Activated CD4-positive, alpha-beta memory T cell treated with anti-CD3 and anti-CD28 coated beads for 36 hours (primary cell): ENCODE results near the gene ACTL6B. TPM values are rescaled to one million over a fixed set of nuclear protein-coding genes. Genes with fewer than 3 reads are reported as not detected.
A peak's percentile ranks its signal among the peaks of the same experiment; 100 is the strongest.

Experiments used
- CTCF ChIA-PET: fragments of 350-600 bp; sonication (Branson Sonifier 250); formaldehyde crosslinking; loops from one replicate; lab custom pipeline; 2021; ENCODE audit warnings: antibody characterized with exemption, inconsistent platforms; lab: Charles Lee
- POLR2A ChIA-PET: fragments of 350-600 bp; sonication (Branson Sonifier 250); formaldehyde crosslinking; loops from one replicate; lab custom pipeline; 2021; ENCODE audit warnings: antibody characterized with exemption; lab: Charles Lee
- DNase-seq: peaks from one replicate; pipeline ENCODE4 v3.0.0-alpha.2; 2020
- H3K27ac Mint-ChIP-seq: one replicate; pipeline ENCODE4 v1.8.0; 2021; ENCODE audit warnings: mixed read lengths
- H3K27me3 Mint-ChIP-seq: one replicate; pipeline ENCODE4 v1.8.0; 2021; ENCODE audit warnings: mixed read lengths
- H3K36me3 Mint-ChIP-seq: one replicate; pipeline ENCODE4 v1.8.0; 2021; ENCODE audit warnings: mixed read lengths
- H3K4me1 Mint-ChIP-seq: one replicate; pipeline ENCODE4 v1.8.0; 2021; ENCODE audit warnings: low read depth, mixed read lengths
- H3K4me3 Mint-ChIP-seq: one replicate; pipeline ENCODE4 v1.8.0; 2021; ENCODE audit warnings: mild to moderate bottlenecking, mixed read lengths
- H3K9me3 Mint-ChIP-seq: one replicate; pipeline ENCODE4 v1.8.0; 2021; ENCODE audit warnings: mixed read lengths
- intact Hi-C: fragments of 100-400 bp; cut with micrococcal nuclease; formaldehyde crosslinking; loops from one replicate; pipeline ENCODE4 v1.15.1; 2023
- total RNA-seq, 2 experiments: library from RNA; stranded (reverse); gene quantifications; one replicate each; pipeline ENCODE4 v1.2.3, GENCODE V29; 2021

Gene ACTL6B
- total RNA-seq, 2 experiments from 2014 or later = not detected

DNA sequence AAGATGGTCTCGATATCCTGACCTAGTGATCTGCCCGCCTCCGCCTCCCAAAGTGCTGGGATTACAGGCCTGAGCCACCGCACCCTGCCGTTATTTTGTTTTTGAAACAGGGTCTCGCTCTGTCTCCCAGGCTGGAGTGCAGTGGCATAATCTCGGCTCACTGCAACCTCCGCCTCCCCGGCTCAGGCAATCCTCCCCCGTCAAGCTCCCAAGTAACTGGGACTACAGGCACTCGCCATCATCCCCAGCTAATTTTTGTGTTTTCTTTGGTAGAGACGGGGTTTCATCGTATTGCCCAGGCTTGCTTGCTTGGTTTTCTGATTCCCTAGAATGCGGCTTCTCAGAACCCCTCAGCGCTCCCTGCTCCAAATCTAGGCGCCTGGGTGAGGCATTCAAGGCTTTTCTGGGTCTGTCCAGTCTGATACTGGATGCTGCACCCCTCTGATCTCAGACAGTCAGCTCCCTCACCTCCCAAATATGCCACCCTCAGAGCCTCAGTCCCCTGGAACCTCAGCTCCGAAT, 16.2 kb downstream of the ACTL6B start:
- H3K9me3 Mint-ChIP-seq = no peaks in the 10 kb centered on the region
- intact Hi-C loops = no loop called here
- H3K4me3 Mint-ChIP-seq = no peak overlapping the region
- peaks cover 3% of the 10 kb centered on the region for H3K27me3 Mint-ChIP-seq
- POLR2A ChIA-PET = no interaction called here
- no peaks in the 10 kb centered on the region for H3K36me3 Mint-ChIP-seq
- no peaks in the 10 kb centered on the region for H3K4me1 Mint-ChIP-seq
- DNase-seq = no peak
- H3K27ac Mint-ChIP-seq = no peak overlapping the region
- CTCF ChIA-PET = interaction anchor here (0.6 kb wide), 1 partner anchor 770 kb away, joined by 3 read pairs; no protein-coding TSS in a partner anchor

DNA sequence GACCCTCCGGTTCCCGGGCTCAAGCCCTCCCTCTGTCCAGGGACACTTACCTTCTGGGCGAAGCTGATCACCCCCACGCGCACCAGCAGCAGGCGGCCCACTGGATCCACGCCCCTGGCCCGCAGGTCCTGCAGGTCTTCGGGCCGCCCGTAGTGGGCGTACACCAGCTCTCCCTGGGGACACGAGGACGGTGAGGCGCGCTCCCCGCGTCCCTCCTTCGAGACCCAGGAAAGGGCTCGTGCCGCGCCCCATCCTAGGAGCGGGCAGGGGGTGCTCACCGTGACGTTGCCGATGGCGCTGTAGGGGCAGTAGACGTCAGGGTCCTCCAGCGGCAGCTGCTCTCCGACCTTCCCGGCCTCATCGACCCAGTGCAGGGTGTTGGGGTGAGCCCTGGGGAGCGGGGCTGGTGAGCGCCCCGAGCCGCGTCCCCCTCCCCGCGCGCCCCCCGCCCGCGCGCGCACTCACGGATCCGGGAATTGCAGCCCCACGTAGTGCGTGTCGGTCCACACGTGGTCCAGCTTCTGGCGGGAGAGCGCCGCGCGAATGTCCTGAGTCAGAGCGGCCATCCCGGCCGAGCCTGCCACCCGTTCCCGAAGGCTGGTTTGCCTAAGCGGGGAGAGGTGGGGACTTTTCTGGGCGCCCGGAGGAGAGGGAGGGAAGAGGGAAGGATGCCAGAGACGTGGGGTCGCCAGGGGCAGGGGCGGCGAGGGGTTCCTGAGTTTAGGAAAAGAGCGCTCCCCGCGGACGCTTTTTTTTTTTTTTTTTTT, 23.1 kb downstream of the ACTL6B start:
- H3K27me3 Mint-ChIP-seq = peaks cover 3% of the 10 kb centered on the region
- H3K4me3 Mint-ChIP-seq = peak overlapping the region; percentile 77
- intact Hi-C loops = loop anchor here (5.0 kb wide), 1 partner anchor 59 kb away; the partner anchor contains the start of gene GIGYF1
- no peaks in the 10 kb centered on the region for H3K36me3 Mint-ChIP-seq
- POLR2A ChIA-PET = interaction anchor here (0.6 to 2.4 kb wide), 10 partner anchors 13 to 204 kb away, joined by 3 to 13 read pairs (median 3); partner anchors contain the start of genes FBXO24, LRCH4, MEPCE and MOSPD3
- H3K4me1 Mint-ChIP-seq = peaks cover 12% of the 10 kb centered on the region
- DNase-seq = peak; percentile 78
- peak overlapping the region; percentile 82 for H3K27ac Mint-ChIP-seq
- CTCF ChIA-PET = interaction anchor here (0.6 to 4.4 kb wide), 21 partner anchors 8 to 467 kb away, joined by 3 to 33 read pairs (median 5); partner anchors contain the start of genes FBXO24, LRCH4, MOSPD3 and POP7
- no peaks in the 10 kb centered on the region for H3K9me3 Mint-ChIP-seq

DNA sequence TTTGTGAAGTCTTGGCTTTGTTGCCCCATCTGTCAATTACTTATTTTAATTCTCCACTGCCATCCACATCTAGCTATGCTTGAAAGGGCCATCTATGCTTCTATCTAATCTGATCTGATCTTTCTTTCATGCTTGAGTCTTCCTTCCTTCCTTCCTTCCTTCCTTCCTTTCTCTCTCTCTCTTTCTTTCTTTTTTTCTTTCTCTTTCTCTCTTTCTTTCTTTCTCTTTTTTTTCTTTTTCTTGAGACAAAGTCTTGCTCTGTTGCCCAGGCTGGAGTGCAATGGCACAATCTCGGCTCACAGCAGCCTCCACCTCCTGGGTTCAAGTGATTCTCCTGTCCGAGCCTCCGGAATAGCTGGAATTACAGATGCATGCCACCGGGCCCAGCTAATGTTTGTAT, 26.2 kb downstream of the ACTL6B start:
- CTCF ChIA-PET = interaction anchor here (1.5 to 1.7 kb wide), 5 partner anchors 10 to 63 kb away, joined by 3 to 11 read pairs (median 4); partner anchors contain the start of gene MOSPD3
- POLR2A ChIA-PET = interaction anchor here (1.2 kb wide), 1 partner anchor 9 kb away, joined by 3 read pairs; no protein-coding TSS in a partner anchor
- peaks cover 24% of the 10 kb centered on the region for H3K4me1 Mint-ChIP-seq
- peaks cover 3% of the 10 kb centered on the region for H3K27me3 Mint-ChIP-seq
- no peak overlapping the region for H3K4me3 Mint-ChIP-seq
- peaks cover 1% of the 10 kb centered on the region for H3K36me3 Mint-ChIP-seq
- no peaks in the 10 kb centered on the region for H3K9me3 Mint-ChIP-seq
- H3K27ac Mint-ChIP-seq = no peak overlapping the region
- intact Hi-C loops = loop anchor here (5.0 kb wide), 1 partner anchor 62 kb away; the partner anchor contains the start of gene GIGYF1
- DNase-seq = no peak

DNA sequence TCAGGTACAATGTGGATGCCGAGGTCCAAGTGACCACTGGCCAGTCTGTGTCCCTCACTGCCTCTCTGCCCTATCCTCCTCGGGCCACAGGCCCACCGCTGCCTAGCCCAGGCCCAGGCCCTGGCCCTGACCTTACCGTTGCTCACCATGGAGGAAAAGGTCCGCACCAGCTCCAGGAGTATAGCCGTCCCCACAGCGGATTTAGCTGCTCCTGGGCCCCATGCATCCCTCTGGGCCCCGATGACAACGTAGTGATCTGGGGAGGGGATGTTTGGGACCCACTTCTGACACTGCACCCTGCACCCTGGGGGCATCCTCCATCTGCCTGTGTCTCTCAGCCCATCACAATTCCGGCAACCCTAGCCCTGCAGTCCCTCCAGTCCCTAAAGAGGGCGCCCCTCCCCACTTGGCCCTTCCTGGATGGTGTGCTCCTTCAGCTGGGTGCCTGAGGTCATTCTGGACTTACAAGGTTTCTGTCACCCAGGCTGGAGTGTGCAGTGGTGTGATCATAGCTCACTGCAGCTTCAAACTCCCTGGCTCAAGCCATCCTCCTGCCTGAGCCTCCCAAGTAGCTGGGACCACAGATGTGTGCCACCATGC, 27.0 kb downstream of the ACTL6B start:
- H3K36me3 Mint-ChIP-seq = peaks cover 1% of the 10 kb centered on the region
- no peaks in the 10 kb centered on the region for H3K9me3 Mint-ChIP-seq
- no peak overlapping the region for H3K4me3 Mint-ChIP-seq
- peak; percentile 60 for DNase-seq
- peaks cover 24% of the 10 kb centered on the region for H3K4me1 Mint-ChIP-seq
- H3K27me3 Mint-ChIP-seq = peaks cover 3% of the 10 kb centered on the region
- intact Hi-C loops = loop anchor here (10.0 kb wide), 1 partner anchor 226 kb away; the partner anchor contains the start of gene SLC12A9
- ChIA-PET CTCF (interaction anchor here (1.2 to 1.7 kb wide), 4 partner anchors 9 to 69 kb away, joined by 4 to 11 read pairs (median 8); partner anchors contain the start of gene MOSPD3), POLR2A (interaction anchor here (0.6 to 1.2 kb wide), 3 partner anchors 10 to 76 kb away, joined by 3 to 4 read pairs (median 4); no protein-coding TSS in a partner anchor)
- no peak overlapping the region for H3K27ac Mint-ChIP-seq

DNA sequence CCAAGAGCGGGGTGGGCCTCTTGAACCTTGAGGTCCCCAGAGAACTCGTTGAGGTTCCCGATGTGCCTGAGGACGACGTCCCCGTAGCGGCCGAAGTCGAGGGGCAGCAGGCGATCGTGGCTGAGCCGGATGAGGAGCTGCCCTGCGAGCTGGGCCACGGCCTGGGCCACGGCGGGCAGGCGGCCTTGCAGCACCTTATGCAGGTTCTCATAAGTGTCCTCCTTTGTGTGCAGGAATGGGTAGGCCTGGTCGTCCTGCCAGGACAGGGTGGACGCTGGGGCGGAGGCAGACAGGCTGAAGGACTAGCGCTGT, 29.1 kb downstream of the ACTL6B start:
- peak overlapping the region; percentile 65 for H3K4me3 Mint-ChIP-seq
- H3K4me1 Mint-ChIP-seq = peaks cover 13% of the 10 kb centered on the region

DNA sequence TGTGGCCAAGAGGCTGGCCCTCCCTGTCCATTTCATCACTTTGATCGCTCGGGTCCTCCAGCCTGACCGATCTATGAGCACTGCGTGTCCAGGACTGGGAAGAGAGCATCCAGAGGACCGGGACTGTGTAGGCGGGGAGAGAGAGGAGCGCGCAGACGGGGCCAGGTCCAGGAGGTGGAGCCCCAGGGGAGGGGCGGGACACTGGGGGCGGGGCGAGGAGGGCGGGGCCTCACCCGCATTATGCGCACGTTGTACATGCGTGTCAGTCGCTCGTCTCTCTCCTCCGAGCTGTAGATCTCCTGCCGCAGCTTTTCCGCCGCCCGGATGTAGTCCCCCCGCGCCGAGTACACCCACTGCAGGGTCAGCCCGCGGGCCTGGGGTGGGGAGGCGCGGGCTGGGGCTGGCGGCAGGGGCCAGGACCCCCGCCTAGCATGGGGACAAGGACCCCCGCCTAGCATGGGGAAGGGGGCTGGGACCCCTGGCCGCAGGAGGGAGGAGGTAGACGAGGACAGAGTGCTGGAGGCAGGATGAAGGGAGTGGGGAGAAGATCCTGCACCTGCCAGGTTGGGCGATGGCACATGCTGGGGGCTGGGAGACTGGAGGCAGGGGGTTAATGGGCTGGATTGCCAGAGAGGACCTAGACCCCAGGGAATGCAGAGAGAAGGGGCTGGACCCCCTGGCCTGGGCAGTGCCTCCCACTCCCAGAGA, 29.6 kb downstream of the ACTL6B start:
- DNase-seq = peak; percentile 96
- intact Hi-C loops = loop anchor here (1.0 to 10.0 kb wide), 4 partner anchors 14 to 228 kb away; partner anchors contain the start of genes FBXO24, GNB2, LRCH4 and MOSPD3
- peak overlapping the region; percentile 65 for H3K4me3 Mint-ChIP-seq
- H3K36me3 Mint-ChIP-seq = peaks cover 1% of the 10 kb centered on the region
- ChIA-PET CTCF (interaction anchor here (1.5 to 3.6 kb wide), 3 partner anchors 7 to 79 kb away, joined by 5 to 17 read pairs (median 6); partner anchors contain the start of genes MOSPD3 and POP7), POLR2A (interaction anchor here (0.5 to 1.5 kb wide), 6 partner anchors 9 to 198 kb away, joined by 3 to 7 read pairs (median 4); partner anchors contain the start of genes GIGYF1, MOSPD3, POP7 and ZCWPW1)
- peak overlapping the region; percentile 38 for H3K27ac Mint-ChIP-seq
- no peaks in the 10 kb centered on the region for H3K9me3 Mint-ChIP-seq
- H3K27me3 Mint-ChIP-seq = no peaks in the 10 kb centered on the region
- peaks cover 12% of the 10 kb centered on the region for H3K4me1 Mint-ChIP-seq

More for the DNA sequence above, 29.1 kb downstream of the ACTL6B start:
- ChIA-PET POLR2A (interaction anchor here (0.5 to 1.8 kb wide), 4 partner anchors 10 to 199 kb away, joined by 3 to 7 read pairs (median 4); partner anchors contain the start of genes MOSPD3 and ZCWPW1), CTCF (interaction anchor here (1.5 to 1.7 kb wide), 2 partner anchors 15 to 78 kb away, joined by 5 to 6 read pairs; partner anchors contain the start of genes MOSPD3 and POP7)
- no peak for DNase-seq
- H3K9me3 Mint-ChIP-seq = no peaks in the 10 kb centered on the region
- intact Hi-C loops = loop anchor here (10.0 kb wide), 1 partner anchor 228 kb away; the partner anchor contains the start of gene SLC12A9
- no peaks in the 10 kb centered on the region for H3K27me3 Mint-ChIP-seq
- peak overlapping the region; percentile 14 for H3K27ac Mint-ChIP-seq
- peaks cover 1% of the 10 kb centered on the region for H3K36me3 Mint-ChIP-seq

DNA sequence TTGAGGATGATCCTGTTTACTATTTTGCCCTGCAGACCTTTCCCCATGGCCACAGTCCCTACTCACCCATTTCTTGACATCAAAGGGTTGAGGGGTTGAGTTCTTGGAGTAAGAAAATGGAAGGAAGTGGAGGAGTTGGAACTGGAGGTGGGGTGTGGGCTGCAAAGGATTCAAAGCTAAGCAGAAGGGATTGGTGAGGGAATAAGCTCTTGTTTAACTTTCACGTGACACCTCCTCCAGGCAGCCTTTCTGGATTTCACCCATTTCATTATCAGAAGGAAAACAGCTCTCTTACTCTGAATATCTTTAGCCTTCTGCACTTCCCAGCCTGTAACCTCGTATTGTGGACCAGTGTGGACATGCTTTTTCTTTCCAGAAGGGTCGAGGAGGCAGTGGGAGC, 30.2 kb downstream of the ACTL6B start:
- H3K27me3 Mint-ChIP-seq = no peaks in the 10 kb centered on the region
- ChIA-PET CTCF (interaction anchor here (1.5 to 3.6 kb wide), 4 partner anchors 8 to 80 kb away, joined by 5 to 17 read pairs (median 6); partner anchors contain the start of genes MOSPD3 and POP7), POLR2A (interaction anchor here (0.6 to 1.5 kb wide), 6 partner anchors 9 to 79 kb away, joined by 3 to 7 read pairs (median 4); partner anchors contain the start of genes FBXO24, GIGYF1, MOSPD3 and POP7)
- H3K27ac Mint-ChIP-seq = no peak overlapping the region
- H3K9me3 Mint-ChIP-seq = no peaks in the 10 kb centered on the region
- DNase-seq = no peak
- H3K4me3 Mint-ChIP-seq = peak overlapping the region; percentile 65
- peaks cover 1% of the 10 kb centered on the region for H3K36me3 Mint-ChIP-seq
- intact Hi-C loops = loop anchor here (1.0 to 10.0 kb wide), 4 partner anchors 14 to 229 kb away; partner anchors contain the start of genes FBXO24, GNB2, LRCH4 and MOSPD3
- peaks cover 12% of the 10 kb centered on the region for H3K4me1 Mint-ChIP-seq

DNA sequence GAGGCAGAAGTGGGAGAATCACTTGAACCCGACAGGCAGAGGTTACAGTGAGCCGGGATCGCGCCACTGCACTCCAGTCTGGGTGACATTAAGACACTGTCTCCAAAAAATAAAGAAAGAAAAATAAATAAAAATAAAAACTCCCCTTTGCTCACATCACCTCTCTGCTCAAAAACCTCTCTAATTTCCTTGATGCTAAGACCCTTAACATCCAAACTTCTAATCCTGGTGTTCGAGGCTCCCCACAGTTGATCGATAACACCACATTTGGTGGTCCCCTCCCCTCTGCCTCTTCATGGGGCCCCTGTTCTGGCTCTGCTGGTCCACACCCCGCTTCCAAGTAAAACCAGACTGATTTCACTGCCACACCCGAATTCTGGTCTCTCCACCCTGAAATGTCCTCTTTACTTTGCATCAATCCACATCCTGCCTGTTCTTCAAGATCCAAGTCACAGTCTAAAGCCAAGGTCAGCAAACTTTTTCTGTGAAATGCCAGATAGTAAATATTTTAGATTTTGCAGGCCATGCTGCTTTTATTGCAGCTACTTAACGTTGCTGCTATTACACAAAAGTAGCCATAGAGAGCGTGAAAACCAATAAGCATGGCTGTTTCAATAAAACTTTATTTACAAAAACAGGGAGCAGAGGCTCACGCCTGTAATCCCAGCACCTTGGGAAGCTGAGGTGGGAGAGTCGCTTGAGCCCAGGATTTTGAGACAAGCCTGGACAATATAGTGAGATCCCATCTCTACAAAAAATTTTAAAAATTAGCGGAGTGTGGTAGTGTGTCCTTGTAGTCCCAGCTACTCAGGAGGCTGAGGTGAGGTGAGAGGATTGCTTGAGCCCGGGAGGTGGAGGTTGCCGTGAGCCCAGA, 32.1 kb downstream of the ACTL6B start:
- intact Hi-C loops = loop anchor here (10.0 kb wide), 1 partner anchor 231 kb away; the partner anchor contains the start of gene SLC12A9
- Mint-ChIP-seq H3K9me3 (no peaks in the 10 kb centered on the region), H3K4me3 (no peak overlapping the region), H3K4me1 (peaks cover 12% of the 10 kb centered on the region), H3K27me3 (no peaks in the 10 kb centered on the region), H3K27ac (no peak overlapping the region), H3K36me3 (peaks cover 1% of the 10 kb centered on the region)
- POLR2A ChIA-PET = interaction anchor here (0.6 kb wide), 1 partner anchor 60 kb away, joined by 3 read pairs; no protein-coding TSS in a partner anchor
- DNase-seq = no peak
- CTCF ChIA-PET = interaction anchor here (2.6 to 3.6 kb wide), 2 partner anchors 10 to 11 kb away, joined by 6 to 17 read pairs; partner anchors contain the start of gene MOSPD3

DNA sequence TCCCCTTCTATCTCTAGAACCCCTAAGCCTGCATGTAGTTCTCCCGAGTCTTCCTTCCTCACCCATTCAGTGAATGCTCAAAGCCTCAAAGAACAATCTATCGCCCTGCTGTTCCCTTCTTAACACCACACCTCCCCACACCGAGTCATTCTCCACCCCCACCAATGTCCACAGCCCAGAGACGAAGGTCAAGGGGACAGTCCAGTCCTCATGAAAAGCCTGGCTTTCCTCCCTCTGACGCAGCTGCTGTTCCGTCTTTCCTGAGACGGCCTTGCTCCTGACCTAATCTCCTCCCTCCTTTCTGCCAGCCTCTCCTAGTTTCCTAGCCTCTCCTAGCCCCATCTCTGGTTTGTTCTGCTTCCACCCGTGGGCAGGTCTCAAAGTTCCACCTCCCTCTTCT, 34.7 kb downstream of the ACTL6B start:
- Mint-ChIP-seq H3K36me3 (no peaks in the 10 kb centered on the region), H3K27me3 (no peaks in the 10 kb centered on the region), H3K4me3 (no peak overlapping the region), H3K4me1 (peaks cover 9% of the 10 kb centered on the region), H3K9me3 (no peaks in the 10 kb centered on the region), H3K27ac (no peak overlapping the region)
- intact Hi-C loops = loop anchor here (10.0 kb wide), 1 partner anchor 233 kb away; the partner anchor contains the start of gene SLC12A9
- no peak for DNase-seq
- ChIA-PET POLR2A (no interaction called here), CTCF (interaction anchor here (1.6 kb wide), 1 partner anchor 9 kb away, joined by 4 read pairs; no protein-coding TSS in a partner anchor)
